ENCODE results near the gene DTWD2.
"Not testable (repeated sequence)": the region's sequence is repeated elsewhere in the genome, so short reads cannot be mapped to it uniquely, and the experiment has no call there.

DTWD2 gene

DNA sequence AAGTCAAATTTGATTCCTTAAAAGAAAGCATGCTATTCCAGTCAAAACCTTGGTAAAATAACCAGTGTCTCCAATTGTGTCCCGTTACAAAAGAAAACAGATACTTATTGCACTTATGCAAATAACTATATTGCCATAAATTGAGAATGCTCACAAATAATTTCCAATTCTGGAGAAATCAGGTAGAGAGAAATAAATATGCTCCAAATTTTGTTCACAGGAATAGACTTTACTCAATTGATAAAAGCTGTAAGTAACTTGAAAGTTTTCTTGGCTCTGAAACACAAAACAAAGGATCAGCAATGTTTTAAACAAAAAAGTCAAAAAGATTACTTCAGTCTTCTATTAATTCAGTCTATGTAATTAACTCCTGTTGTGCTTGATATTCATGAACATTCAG is 7.8 kb upstream of the DTWD2 start:
- DNase-seq (ENCODE audit: low spot score): no peak

DNA sequence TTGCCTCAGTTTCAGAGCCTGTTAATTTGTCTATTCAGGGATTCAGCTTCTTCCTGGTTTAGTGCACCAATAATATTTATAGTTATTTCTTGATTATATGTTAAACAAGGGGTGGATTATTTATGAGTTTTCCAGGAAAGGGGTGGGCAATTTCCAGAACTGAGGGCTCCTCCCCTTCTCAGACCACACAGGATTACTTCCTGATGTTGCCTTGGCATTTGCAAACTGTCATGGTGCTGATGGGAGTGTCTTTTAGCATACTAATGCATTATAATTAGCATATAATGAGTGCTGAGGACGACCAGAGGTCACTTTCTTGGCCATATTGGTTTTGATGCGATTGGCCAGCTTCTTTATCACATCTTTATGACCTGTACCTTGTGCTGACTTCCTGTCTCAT is 6.2 kb upstream of the DTWD2 start:
- DNase-seq (ENCODE audit: low spot score): no peak

DNA sequence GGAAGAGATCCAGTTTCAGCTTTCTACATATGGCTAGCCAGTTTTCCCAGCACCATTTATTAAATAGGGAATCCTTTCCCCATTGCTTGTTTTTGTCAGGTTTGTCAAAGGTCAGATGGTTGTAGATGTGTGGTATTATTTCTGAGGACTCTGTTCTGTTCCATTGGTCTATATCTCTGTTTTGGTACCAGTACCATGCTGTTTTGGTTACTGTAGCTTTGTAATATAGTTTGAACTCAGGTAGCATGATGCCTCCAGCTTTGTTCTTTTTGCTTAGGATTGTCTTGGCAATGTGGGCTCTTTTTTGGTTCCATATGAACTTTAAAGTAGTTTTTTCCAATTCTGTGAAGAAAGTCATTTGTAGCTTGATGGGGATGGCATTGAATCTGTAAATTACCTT is 4.8 kb upstream of the DTWD2 start:
- not testable (repeated sequence) for DNase-seq (ENCODE audit: low spot score)

- DNase-seq (ENCODE audit: low spot score): not testable (repeated sequence)
Observed at GRCh38 chr5:118992055-118992454, 3.7 kb upstream of the DTWD2 start.

GRCh38 chr5:118990582-118990981 is 2.2 kb upstream of the DTWD2 start:
- no peak for DNase-seq (ENCODE audit: low spot score)

DNA sequence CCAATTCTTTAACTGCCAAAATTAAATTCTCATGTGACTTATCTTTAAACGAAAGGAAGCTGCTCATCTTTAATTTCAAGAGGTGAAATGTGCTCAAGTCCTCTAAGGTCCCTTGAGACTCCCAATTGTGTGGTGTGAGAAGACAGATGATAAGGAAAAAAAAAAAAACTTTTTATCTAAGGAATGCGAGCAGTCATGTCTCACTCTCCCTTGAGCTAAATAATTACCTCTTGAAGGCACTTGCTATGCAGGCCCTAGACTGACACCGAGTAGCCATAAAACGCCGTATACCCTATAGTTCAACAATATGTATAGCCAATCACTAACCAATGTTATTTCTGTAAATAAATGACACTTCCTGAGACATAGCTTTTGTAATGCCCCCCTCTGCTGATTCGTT is 1.5 kb upstream of the DTWD2 start:
- no peak for DNase-seq (ENCODE audit: low spot score)

DNA sequence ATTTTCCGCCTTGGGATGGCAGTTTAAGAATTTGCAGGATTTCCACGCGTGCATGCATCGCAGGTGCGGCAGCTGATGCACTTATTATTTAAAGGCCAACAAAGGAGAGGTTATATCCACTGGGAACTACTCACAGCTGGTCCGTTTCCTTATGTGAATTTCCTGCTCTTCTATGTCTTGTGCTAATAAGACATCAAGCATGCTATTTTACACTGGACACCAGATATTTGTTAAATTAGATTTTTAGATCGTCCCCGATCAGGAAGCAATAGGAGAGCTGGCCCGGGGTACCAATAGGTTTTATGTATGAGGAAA is 476 bp upstream of the DTWD2 start:
- DNase-seq (ENCODE audit: low spot score): no peak

DNA sequence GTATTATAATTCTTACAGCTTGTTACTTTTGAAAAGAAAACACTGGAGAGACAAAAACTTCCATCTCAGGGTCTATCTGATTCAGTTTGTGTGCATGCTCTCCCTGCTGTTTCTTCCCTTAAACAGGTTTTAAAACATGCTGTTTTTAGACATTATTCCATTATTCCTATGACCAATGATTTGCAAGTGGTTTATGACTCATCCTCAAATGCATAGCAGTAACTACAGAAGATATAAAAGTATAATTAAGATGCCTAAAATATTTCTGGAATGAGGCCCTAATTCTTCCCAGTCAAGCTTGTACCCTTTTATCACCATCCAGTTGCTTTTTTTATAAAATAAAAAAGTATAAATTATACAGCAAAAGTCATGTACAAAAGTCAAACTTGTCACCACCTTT is 3.7 kb downstream of the DTWD2 start:
- peak; percentile 49 for DNase-seq (ENCODE audit: low spot score)

- DNase-seq (ENCODE audit: low spot score): no peak
Observed at GRCh38 chr5:118981783-118982182, 6.6 kb downstream of the DTWD2 start.

GRCh38 chr5:118980438-118980837 is 7.9 kb downstream of the DTWD2 start:
- no peak for DNase-seq (ENCODE audit: low spot score)

- no peak for DNase-seq (ENCODE audit: low spot score)
Observed at GRCh38 chr5:118980017-118980416, 8.3 kb downstream of the DTWD2 start.

- DNase-seq (ENCODE audit: low spot score): not testable (repeated sequence)
Observed at GRCh38 chr5:118973779-118974445, 14.4 kb downstream of the DTWD2 start.

DNA sequence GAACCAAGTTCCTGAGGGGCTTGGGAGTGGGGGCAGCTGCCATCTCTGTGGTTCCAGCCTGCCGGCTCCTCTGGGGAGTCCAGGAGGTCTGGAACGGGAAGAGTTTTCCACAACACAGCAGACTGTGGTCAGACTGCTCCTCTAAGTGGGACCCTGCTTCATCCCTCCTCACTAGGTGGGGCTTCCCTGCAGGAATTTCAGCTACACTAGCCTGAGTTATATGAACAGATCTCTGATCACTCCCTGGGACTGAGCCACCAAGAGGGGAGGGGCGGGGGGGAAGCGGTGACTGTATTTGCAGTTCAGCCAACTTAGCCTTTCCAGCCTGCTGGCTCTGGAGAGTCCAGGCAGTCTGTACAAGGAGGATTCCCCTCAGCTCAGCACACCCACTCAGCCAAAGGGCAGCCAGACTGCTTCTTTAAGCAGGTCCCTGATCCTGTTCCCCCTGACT is 19.4 kb downstream of the DTWD2 start:
- DNase-seq (ENCODE audit: low spot score): no peak

GRCh38 chr5:118968406-118968911 is 19.9 kb downstream of the DTWD2 start:
- no peak for DNase-seq (ENCODE audit: low spot score)

GRCh38 chr5:118967059-118967508 is 21.3 kb downstream of the DTWD2 start:
- DNase-seq (ENCODE audit: low spot score): no peak

DNA sequence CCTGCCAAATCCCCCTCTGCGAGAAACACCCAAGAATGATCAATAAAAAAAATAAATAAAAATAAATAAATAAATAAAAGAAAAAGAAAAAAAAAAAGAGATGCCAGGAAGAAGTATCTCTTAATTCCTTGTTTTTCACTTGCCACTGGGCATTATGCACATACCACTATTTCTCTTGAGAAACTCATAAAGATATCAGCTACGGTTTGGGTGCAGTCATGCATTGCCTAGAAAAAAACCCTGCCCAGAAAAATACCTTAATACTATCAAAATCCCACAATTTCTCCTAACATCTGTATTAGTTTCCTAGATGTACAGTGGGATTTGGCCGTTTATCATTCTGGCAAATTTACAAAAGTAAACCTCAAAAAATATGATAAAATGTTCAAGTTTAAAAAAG is 22.5 kb downstream of the DTWD2 start:
- no peak for DNase-seq (ENCODE audit: low spot score)

DNA sequence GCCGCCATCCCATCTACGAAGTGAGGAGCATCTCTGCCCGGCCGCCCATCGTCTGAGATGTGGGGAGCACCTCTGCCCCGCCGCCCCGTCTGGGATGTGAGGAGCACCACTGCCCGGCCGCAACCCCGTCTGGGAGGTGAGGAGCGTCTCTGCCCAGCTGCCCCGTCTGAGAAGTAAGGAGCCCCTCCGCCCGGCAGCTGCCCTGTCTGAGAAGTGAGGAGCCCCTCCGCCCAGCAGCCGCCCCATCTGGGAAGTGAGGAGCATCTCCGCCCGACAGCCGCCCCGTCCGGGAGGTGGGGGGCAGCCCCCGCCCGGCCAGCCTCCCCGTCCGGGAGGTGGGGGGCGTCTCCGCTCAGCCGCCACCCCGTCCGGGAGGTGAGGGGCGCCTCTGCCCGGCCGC is 23.4 kb downstream of the DTWD2 start:
- DNase-seq (ENCODE audit: low spot score): not testable (repeated sequence)

GRCh38 chr5:118964388-118964787 is 24.0 kb downstream of the DTWD2 start:
- DNase-seq (ENCODE audit: low spot score): not testable (repeated sequence)

GRCh38 chr5:118963169-118963568 is 25.2 kb downstream of the DTWD2 start:
- no peak for DNase-seq (ENCODE audit: low spot score)

GRCh38 chr5:118960557-118960956 is 27.8 kb downstream of the DTWD2 start:
- no peak for DNase-seq (ENCODE audit: low spot score)

DNA sequence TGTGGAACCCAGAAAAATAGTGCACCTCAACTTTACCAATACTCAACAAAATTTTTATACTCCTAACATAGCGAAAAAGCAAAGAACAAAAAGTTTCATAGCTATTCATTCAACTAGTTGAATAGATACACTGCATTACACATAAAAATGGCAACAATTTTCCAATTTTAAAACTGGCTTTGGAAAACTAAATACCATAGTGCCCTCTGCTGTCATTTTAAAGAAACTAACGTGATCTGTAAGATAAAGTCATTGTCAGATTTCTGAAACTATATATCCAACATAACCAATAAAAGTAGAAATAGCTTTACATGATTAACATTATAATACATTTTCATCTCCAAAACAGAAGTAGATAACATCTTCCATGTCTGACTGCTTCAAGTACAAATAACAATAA is 31.6 kb downstream of the DTWD2 start:
- DNase-seq (ENCODE audit: low spot score): no peak

DNA sequence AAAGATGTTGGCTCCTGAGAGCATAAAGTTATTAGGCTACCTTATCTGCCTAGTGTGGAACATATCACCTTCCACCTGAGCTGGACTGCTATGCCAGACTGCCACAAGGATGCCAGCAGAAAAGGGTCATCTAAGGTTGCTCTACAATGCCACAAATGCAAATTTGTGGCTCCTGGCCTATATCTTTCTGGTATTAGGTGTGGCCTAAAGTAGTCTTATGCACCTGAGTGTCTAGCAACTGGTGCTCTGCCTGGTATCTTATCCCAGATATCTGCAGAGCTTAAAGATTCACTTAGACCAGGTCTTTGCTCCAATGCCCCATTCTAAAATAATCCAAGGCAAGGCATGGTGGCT is 34.7 kb downstream of the DTWD2 start:
- no peak for DNase-seq (ENCODE audit: low spot score)

DNA sequence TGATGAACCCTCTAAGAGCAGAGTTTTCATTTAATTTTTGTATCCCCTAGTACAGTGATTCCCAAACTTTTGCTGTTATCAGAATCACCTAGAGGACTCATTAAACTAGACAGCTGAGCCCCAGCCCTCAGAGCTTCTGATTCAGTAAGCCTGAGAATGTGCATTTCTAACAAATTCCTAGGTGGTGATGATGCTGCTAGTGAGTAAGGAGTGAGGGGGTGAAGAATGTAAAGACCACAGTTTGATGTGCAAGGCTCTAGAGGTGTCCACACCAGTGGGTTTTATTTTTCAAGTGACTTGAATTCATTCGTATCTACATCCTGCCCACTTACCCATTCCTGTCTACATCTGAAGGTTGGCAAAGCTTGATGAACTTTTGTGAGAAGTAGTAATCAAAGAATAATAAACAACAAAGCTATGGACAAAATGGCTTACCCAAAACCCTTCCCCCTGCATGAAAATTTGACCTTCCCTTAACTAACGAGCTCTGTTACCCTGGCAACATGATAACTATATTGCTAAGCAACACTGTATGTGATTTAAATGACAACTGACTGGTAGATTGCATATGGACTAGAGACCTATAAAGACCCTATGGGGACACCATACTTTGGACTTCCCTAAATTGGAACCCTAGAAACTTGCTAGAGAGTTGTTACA is 35.2 kb downstream of the DTWD2 start:
- no peak for DNase-seq (ENCODE audit: low spot score)

GRCh38 chr5:118952306-118952705 is 36.0 kb downstream of the DTWD2 start:
- not testable (repeated sequence) for DNase-seq (ENCODE audit: low spot score)
